ENCODE results near the gene TRIP13. TPM values are rescaled to one million over a fixed set of nuclear protein-coding genes. Genes with fewer than 3 reads are reported as not detected.

TRIP13 gene
- total RNA-seq, 2 experiments from 2014 or later, result 0.47 to 0.66 TPM

DNA sequence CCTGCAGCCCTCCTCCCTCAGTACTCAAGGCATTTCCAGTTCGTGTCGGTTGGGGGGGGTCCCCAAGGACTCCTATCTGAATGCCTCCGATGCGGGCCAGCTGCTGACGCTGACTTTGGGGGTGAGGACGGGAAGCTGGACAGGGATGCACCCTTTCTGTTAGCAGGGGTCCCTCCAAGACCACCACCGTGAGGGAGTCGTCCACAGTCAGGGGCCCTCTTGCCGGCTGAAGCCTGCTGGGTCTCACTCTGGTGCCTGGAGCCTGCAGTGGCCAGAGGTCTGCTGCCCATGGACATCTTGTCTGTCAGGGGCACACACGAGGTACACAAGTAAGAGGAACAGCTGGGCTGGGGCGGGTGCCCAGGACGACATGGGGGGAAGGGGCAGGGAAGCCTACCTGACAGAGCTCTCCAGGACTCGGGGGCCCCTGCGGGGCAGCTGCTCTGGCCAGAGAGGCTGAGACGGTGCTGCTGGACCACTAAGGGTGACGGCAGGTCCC is 32.8 kb upstream of the TRIP13 start:
- no peak for DNase-seq
- ATAC-seq (ENCODE audit: poor library complexity), result no peak
- Mint-ChIP-seq H3K27me3 (no peaks in the 10 kb centered on the region), H3K4me3 (no peak overlapping the region), H3K27ac (no peak overlapping the region), H3K9me3 (no peaks in the 10 kb centered on the region), H3K36me3 (ENCODE audit: low read depth) (peaks cover 28% of the 10 kb centered on the region), H3K4me1 (ENCODE audit: low read depth) (no peaks in the 10 kb centered on the region)
- Histone ChIP-seq H3K27ac (ENCODE audit: low read depth in 1 of 2, low read length in 2 of 2) (no peak overlapping the region), H3K27me3 (ENCODE audit: control insufficient read depth in 1 of 2, insufficient read depth in 2 of 2, low read length in 2 of 2) (no peaks in the 10 kb centered on the region), H3K9me3 (ENCODE audit: control insufficient read depth in 1 of 2, insufficient read depth in 1 of 2, low read length in 2 of 2) (peaks cover 0 to 12% of the 10 kb centered on the region in 2 experiments), H3K36me3 (ENCODE audit: insufficient read depth, low read length) (peaks cover 26% of the 10 kb centered on the region), H3K4me3 (ENCODE audit: low read length) (no peak overlapping the region), H3K4me1 (ENCODE audit: insufficient read depth, low read length) (peaks cover 5% of the 10 kb centered on the region)
- TF ChIP-seq, protein P1, sequence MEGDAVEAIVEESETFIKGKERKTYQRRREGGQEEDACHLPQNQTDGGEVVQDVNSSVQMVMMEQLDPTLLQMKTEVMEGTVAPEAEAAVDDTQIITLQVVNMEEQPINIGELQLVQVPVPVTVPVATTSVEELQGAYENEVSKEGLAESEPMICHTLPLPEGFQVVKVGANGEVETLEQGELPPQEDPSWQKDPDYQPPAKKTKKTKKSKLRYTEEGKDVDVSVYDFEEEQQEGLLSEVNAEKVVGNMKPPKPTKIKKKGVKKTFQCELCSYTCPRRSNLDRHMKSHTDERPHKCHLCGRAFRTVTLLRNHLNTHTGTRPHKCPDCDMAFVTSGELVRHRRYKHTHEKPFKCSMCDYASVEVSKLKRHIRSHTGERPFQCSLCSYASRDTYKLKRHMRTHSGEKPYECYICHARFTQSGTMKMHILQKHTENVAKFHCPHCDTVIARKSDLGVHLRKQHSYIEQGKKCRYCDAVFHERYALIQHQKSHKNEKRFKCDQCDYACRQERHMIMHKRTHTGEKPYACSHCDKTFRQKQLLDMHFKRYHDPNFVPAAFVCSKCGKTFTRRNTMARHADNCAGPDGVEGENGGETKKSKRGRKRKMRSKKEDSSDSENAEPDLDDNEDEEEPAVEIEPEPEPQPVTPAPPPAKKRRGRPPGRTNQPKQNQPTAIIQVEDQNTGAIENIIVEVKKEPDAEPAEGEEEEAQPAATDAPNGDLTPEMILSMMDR (IDR thresholded peaks at IDR 0.05), result no peak
- CTCF ChIA-PET, result no interaction called here
- POLR2A ChIA-PET, result no interaction called here
- intact Hi-C loops (cut with DNase I, micrococcal nuclease), result no loop called here

DNA sequence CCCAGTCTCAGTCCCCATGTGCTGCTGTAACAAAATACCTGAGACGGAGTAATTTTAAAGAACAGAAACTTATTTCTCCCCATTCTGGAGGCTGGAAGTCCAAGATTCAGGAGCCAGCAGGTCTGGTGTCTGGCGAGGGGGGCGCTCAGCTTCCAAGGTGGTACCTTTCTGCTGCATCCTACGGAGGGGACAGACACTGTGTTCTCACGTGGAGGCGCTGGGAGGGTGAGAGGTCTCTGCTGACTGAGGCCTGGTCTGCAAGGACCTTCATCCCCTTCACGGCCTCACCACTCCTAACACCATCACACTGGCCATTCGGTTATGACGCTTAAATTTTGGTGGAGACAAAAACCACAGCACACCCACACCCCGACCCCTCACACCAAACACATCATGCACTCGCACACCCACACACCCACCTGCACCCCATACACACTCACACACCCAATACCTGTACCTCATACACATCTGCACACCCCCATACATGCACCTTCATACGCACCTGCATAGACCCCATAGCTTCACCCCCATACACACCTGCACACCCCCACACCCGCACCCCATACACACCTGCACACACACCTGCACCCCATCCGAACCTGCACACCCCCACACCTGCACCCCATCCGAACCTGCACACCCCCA is 32.1 kb upstream of the TRIP13 start:
- Histone ChIP-seq H3K27ac (ENCODE audit: low read depth in 1 of 2, low read length in 2 of 2) (no peak overlapping the region), H3K4me3 (ENCODE audit: low read length) (no peak overlapping the region), H3K9me3 (ENCODE audit: control insufficient read depth in 1 of 2, insufficient read depth in 1 of 2, low read length in 2 of 2) (peaks cover 0 to 5% of the 10 kb centered on the region in 2 experiments), H3K27me3 (ENCODE audit: control insufficient read depth in 1 of 2, insufficient read depth in 2 of 2, low read length in 2 of 2) (no peaks in the 10 kb centered on the region), H3K36me3 (ENCODE audit: insufficient read depth, low read length) (peaks cover 34% of the 10 kb centered on the region), H3K4me1 (ENCODE audit: insufficient read depth, low read length) (peaks cover 5% of the 10 kb centered on the region)
- no peak for ATAC-seq (ENCODE audit: poor library complexity)
- Mint-ChIP-seq H3K4me3 (no peak overlapping the region), H3K4me1 (ENCODE audit: low read depth) (no peaks in the 10 kb centered on the region), H3K36me3 (ENCODE audit: low read depth) (peaks cover 36% of the 10 kb centered on the region), H3K27ac (no peak overlapping the region), H3K9me3 (no peaks in the 10 kb centered on the region), H3K27me3 (no peaks in the 10 kb centered on the region)
- TF ChIP-seq, protein P1 (IDR thresholded peaks at IDR 0.05), result no peak
- POLR2A ChIA-PET, result no interaction called here
- CTCF ChIA-PET, result no interaction called here
- no peak for DNase-seq
- intact Hi-C loops (cut with DNase I, micrococcal nuclease), result no loop called here

DNA sequence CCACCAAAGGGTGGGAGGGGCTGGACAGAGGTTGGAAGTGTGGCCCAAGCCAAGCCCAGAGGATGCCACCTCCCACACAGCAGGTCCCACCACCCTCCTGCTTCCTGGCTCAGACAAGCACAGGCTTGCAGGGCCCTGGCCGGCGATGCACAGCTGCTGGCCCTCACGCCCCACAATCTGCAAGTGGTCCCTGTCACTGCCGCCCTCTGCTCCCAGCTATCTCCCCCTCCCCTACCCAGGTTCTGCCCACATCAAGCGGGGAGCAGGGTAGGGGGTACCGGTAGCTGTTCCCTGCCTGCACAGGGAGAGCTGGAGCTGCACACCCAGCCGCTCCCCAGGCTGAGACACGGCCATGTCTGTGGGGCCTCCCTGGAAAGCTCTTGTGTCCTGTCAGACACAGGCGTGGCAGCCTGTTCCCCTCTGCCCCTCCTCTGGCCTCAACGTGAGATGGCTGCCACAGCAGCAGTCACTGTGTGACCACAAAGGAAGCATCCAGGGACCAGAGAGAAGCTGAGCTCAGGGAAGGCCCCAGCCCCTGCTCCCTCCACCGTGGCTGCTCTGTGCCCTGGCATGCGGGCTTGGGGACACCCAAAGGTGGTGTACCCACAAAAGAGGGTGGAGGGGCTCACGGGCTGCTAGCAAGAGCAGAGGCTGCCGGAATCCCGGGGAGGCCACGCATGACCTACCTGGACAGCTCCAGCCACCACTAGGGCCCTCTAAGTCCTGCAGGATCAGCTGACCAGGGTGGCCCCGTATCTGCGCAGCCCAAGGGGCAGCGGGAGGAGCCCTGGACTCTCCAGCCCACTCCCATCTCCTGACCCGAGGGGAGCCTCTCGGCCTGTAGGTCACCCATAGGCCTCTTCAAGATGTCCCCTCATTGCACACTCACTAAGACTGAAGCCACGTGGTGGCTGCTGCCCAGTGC is 31.0 kb upstream of the TRIP13 start:
- intact Hi-C loops (cut with DNase I, micrococcal nuclease), result no loop called here
- no peaks in the 10 kb centered on the region for H3K9me3 ChIP-seq (ENCODE audit: control insufficient read depth in 1 of 2, insufficient read depth in 1 of 2, low read length in 2 of 2)
- H3K4me3 Mint-ChIP-seq, result no peak overlapping the region
- H3K4me1 Mint-ChIP-seq (ENCODE audit: low read depth), result no peaks in the 10 kb centered on the region
- ATAC-seq (ENCODE audit: poor library complexity), result no peak
- H3K27me3 ChIP-seq (ENCODE audit: control insufficient read depth in 1 of 2, insufficient read depth in 2 of 2, low read length in 2 of 2), result no peaks in the 10 kb centered on the region
- peaks cover 2% of the 10 kb centered on the region for H3K4me1 ChIP-seq (ENCODE audit: insufficient read depth, low read length)
- no peak overlapping the region for H3K4me3 ChIP-seq (ENCODE audit: low read length)
- no peak overlapping the region for H3K27ac Mint-ChIP-seq
- no peak for DNase-seq
- ChIA-PET POLR2A (interaction anchor here (1.1 kb wide), 1 partner anchor 31 kb away, joined by 4 read pairs; the partner anchor contains the start of genes BRD9 and TRIP13), CTCF (no interaction called here)
- no peaks in the 10 kb centered on the region for H3K9me3 Mint-ChIP-seq
- no peak overlapping the region for H3K27ac ChIP-seq (ENCODE audit: low read depth in 1 of 2, low read length in 2 of 2)
- peaks cover 42% of the 10 kb centered on the region for H3K36me3 ChIP-seq (ENCODE audit: insufficient read depth, low read length)
- H3K27me3 Mint-ChIP-seq, result no peaks in the 10 kb centered on the region
- H3K36me3 Mint-ChIP-seq (ENCODE audit: low read depth), result peaks cover 43% of the 10 kb centered on the region
- TF ChIP-seq, protein P1 (IDR thresholded peaks at IDR 0.05), result no peak
